AG09319 (cell line): Measurements from ENCODE around the gene G0S2.

Experiments used
- DNase-seq: peaks from one replicate; pipeline ENCODE4 v3.0.0-alpha.2; 2010; ENCODE audit warnings: low read depth; ENCODE audit errors: extremely low read depth
- TF ChIP-seq, protein P1 (sequence below): IDR thresholded peaks from 2 replicates; pipeline ENCODE4 v1.5.1; 2011; ENCODE audit warnings: low read depth, mild to moderate bottlenecking, inconsistent platforms, low read length, moderate library complexity

Gene G0S2

DNA sequence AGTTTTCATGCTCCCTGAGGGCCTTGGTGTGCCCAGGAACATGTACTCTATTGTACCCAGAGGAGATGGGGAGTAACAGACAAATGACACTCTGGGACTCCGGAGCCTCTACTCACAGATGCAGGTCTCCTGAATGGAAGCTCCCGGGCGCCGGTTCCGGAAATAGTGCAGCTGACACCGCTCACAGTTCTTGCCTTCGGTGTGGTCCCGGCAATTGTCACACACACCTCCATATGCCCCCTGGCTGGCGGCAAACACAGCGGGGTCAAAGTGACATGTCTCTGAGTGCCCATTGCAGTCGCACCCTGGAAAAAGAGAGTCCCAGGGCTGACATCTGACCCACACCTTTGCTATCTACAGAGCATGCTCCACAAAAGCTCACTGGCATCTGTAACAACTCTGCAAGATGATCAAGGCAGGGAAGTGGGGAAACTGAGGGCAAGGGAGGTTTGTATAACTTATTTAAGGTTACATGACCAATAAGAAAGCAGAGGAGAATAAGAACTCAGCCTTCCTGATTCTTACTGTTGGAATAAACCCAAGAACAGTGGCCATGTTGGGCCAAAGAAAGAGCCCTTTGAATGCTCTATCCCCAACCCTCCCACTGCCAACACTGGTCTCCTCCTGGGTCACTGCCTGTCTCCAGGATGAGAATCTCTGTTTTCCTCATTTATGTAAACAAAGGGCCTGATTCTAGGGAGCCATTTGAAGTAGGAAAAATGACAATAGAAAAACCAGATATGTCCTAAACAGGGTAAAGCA lies 45.4 kb upstream of the G0S2 start:
- TF ChIP-seq, protein P1, sequence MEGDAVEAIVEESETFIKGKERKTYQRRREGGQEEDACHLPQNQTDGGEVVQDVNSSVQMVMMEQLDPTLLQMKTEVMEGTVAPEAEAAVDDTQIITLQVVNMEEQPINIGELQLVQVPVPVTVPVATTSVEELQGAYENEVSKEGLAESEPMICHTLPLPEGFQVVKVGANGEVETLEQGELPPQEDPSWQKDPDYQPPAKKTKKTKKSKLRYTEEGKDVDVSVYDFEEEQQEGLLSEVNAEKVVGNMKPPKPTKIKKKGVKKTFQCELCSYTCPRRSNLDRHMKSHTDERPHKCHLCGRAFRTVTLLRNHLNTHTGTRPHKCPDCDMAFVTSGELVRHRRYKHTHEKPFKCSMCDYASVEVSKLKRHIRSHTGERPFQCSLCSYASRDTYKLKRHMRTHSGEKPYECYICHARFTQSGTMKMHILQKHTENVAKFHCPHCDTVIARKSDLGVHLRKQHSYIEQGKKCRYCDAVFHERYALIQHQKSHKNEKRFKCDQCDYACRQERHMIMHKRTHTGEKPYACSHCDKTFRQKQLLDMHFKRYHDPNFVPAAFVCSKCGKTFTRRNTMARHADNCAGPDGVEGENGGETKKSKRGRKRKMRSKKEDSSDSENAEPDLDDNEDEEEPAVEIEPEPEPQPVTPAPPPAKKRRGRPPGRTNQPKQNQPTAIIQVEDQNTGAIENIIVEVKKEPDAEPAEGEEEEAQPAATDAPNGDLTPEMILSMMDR, result no peak
- DNase-seq, result no peak

DNA sequence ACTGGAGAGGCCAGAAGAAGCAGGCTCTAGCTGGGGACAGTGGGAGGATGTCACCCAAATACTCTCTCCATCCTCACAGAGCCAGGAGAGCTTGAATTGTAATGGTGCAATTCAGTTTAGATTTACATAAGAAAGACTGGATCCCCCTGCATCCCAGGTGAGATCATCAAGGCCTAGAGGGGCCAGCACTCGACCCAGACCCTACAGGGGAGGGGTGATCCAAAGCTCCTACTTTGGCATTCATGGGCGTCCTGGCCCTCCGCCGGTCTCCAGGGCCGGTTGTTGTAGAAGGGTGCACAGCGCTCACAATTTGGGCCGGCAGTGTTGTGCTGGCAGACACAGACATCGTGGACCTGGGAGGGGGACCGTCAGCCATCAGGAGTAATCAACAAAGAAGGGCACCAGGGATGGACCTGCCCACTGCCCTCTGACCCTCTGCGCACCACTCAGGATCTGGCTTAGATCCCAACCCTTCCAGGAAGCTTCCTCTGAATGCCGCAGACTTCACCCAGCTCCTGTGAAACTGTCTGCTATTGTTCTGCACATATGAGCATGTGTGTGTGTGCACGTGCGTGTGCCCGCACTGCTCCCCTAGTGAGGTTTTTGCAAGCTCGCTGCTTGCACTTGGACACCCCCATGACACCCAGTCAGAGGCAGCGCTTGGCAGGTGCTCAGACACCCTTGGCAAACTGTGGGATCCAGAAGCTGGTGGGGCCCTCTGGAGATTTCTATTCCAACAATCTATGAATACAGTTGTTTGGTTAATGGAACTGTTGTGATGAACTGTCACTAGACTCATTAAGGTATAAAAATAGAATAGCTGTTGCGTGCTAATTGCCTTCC lies 44.6 kb upstream of the G0S2 start:
- DNase-seq, result no peak
- TF ChIP-seq, protein P1, result no peak

DNA sequence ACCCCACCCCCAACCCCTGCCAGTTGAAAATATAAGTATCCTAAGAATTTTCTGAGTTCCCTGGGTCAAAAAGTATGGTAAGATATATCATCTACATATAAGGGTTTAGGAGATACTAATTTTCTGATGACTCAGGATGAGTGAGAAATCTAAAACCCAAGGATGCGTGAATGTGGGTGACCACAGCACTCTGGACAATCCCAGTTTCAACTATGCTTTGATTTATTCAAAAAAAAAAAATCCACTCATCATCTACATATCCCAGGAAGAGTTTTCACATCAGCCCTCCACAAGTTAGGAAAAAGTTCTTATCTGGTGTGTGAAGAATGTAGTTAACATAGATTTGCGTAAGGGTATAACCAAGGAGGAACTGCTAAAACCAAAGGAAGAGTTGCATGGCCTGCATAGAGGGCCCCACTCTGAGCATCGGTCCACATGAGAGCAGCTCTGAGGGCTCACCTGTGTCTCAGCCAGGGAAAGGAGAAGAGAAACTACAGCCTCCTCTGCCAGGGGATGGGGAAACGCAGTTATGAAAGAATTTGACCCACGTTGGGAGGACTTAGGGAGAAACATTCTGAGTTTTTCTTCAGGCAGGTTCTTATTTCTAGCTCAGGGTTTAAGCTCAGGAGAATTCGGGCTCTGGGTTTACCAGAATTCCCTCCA lies 41.7 kb upstream of the G0S2 start:
- TF ChIP-seq, protein P1, result no peak
- no peak for DNase-seq

DNA sequence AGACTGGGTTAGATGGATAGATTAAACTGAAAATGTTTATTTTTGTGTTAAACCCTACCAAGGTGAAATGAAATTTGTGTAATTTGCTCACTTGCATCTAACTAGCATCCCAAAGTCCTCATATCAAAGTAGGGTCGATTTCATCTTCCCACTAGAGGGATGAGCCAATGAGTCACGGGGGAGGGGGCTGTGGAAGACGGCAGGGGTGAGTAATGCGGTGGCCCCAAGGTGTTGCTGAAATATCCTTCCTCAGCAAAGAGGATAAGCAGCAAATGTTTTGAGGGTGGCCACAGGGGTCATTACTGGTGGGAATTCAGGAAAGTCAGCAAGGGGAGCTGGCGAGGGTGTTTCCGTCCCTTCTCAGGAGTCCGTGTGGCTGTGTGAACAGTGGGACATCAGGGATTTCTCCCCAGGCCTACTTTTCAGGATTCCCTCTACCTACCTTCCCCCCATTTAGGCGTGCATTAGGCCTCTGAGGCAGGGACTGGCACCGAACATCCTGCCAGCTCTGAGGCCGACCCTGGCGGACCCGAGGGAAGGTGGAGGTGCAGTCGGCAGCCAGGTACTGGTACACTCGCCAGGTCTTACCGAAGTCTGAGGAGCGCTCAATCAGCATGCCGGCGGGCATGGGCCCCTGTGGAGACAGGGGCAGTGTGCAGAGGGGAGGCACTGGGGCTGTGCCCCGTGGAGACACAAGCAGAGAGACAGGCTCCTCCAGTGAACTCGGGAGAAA lies 41.0 kb upstream of the G0S2 start:
- TF ChIP-seq, protein P1, result no peak

DNA sequence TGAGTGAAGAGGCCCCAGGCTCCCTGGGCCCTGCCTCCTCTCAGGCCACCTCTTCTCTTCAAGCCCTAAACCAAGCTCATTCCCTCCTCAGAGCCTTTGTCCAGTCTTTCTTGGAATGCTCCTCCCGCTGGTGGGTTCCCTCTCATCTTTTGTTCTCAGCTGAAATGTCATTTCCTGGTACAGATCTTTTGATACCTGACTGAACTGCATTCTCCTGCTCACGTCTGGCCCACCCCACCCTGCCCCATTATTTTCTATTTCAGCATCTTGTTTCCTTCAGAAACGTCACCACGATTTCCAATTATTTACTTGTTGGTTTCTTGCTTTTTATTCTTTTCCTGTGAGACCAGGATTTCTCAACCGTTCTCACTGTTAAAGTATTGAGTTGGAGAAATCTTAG lies 39.4 kb upstream of the G0S2 start:
- TF ChIP-seq, protein P1, result no peak
- DNase-seq, result no peak

More for the DNA sequence above, 41.0 kb upstream of the G0S2 start:
- DNase-seq, result no peak

DNA sequence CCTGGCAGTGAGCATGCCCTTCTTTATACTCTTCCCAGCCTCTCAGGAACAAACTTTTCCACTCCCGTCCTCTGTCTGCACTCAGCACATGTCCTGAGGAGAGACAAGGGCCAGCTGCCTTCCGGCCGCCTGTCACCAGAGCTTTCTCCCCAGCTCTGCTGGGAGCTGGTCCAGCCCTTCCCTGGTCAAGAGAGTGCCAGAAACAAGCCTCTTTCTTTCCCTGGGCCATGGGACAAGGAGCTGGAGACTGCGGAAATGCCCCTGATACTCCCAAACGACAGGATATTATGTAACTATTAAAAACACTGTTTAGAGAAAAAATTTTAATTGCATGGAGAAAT lies 33.4 kb upstream of the G0S2 start:
- TF ChIP-seq, protein P1, result no peak
- DNase-seq, result no peak
